ENCODE data around the gene TMEM63B. TPM values are rescaled to one million over a fixed set of nuclear protein-coding genes. Genes with fewer than 3 reads are reported as not detected.
"Not testable (repeated sequence)": the region's sequence is repeated elsewhere in the genome, so short reads cannot be mapped to it uniquely, and the experiment has no call there.

The TMEM63B gene
- total RNA-seq, 2 experiments from 2014 or later = 10.9 to 15.2 TPM

- H3K27ac Mint-ChIP-seq = no peak overlapping the region
- no peak overlapping the region for H3K4me3 Mint-ChIP-seq
- ChIA-PET POLR2A (no interaction called here), CTCF (interaction anchor here (0.7 kb wide), 1 partner anchor 122 kb away, joined by 3 read pairs; the partner anchor contains the start of gene SLC35B2)
- peaks cover 5% of the 10 kb centered on the region for H3K4me1 Mint-ChIP-seq
- no peaks in the 10 kb centered on the region for H3K9me3 Mint-ChIP-seq (ENCODE audit: low read depth)
- no peak for DNase-seq
- intact Hi-C loops (cut with DNase I, micrococcal nuclease) = no loop called here
- ATAC-seq = no peak
- H3K27me3 Mint-ChIP-seq = no peaks in the 10 kb centered on the region
- H3K36me3 Mint-ChIP-seq (ENCODE audit: low read depth) = peaks cover 13% of the 10 kb centered on the region
Observed at GRCh38 chr6:44135173-44135758, 7.9 kb downstream of the TMEM63B start.

DNA sequence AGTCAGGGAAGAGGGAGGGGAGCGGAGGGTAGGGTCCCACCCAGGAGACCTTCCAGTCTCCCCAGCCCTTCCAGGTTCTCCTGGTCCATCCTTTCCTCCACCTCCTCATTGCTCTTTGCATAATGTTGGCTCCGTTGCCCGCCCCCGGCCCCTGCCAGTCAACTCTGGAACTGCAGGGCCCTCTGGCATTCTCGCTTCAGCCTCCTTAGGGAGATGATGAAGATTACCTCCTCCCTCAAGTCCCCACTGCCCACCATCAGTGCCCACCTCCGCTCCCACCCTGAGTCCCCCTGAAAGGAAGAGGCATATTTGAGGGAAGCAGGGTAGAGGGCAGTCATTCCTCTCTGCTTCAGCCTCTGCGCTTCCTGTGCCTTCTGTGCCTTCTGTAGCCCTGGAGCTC lies 8.5 kb downstream of the TMEM63B start:
- Mint-ChIP-seq H3K4me3 (no peak overlapping the region), H3K36me3 (ENCODE audit: low read depth) (peaks cover 18% of the 10 kb centered on the region), H3K27ac (no peak overlapping the region), H3K4me1 (peaks cover 5% of the 10 kb centered on the region), H3K9me3 (ENCODE audit: low read depth) (no peaks in the 10 kb centered on the region), H3K27me3 (no peaks in the 10 kb centered on the region)
- CTCF ChIA-PET = interaction anchor here (0.7 kb wide), 1 partner anchor 121 kb away, joined by 3 read pairs; the partner anchor contains the start of gene SLC35B2
- POLR2A ChIA-PET = interaction anchor here (0.6 kb wide), 1 partner anchor 540 kb away, joined by 3 read pairs; no protein-coding TSS in a partner anchor
- ATAC-seq = no peak
- no peak for DNase-seq
- intact Hi-C loops (cut with DNase I, micrococcal nuclease) = no loop called here

GRCh38 chr6:44138717-44139350 lies 11.5 kb downstream of the TMEM63B start:
- DNase-seq = no peak
- Mint-ChIP-seq H3K4me3 (no peak overlapping the region), H3K36me3 (ENCODE audit: low read depth) (peaks cover 22% of the 10 kb centered on the region), H3K27me3 (no peaks in the 10 kb centered on the region), H3K9me3 (ENCODE audit: low read depth) (no peaks in the 10 kb centered on the region), H3K27ac (no peak overlapping the region), H3K4me1 (no peaks in the 10 kb centered on the region)
- POLR2A ChIA-PET = no interaction called here
- no peak for ATAC-seq
- CTCF ChIA-PET = no interaction called here
- intact Hi-C loops (cut with DNase I, micrococcal nuclease) = no loop called here

DNA sequence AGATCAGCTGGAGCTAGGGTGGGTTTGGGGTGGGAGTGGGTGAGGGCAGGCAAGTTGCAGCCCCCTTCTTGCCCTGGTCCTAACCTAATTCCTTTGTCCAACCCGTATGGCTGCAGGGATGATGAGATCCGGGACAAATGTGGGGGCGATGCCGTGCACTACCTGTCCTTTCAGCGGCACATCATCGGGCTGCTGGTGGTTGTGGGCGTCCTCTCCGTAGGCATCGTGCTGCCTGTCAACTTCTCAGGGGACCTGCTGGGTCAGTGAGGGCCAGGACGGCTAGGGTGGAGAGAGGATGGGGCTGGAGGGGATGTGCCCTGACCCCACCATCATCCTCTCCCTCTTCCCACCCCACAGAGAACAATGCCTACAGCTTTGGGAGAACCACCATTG lies 12.0 kb downstream of the TMEM63B start:
- Mint-ChIP-seq H3K4me1 (no peaks in the 10 kb centered on the region), H3K27me3 (no peaks in the 10 kb centered on the region), H3K9me3 (ENCODE audit: low read depth) (no peaks in the 10 kb centered on the region), H3K27ac (no peak overlapping the region), H3K4me3 (no peak overlapping the region), H3K36me3 (ENCODE audit: low read depth) (peaks cover 22% of the 10 kb centered on the region)
- ChIA-PET CTCF (no interaction called here), POLR2A (no interaction called here)
- intact Hi-C loops (cut with DNase I, micrococcal nuclease) = no loop called here
- DNase-seq (no peak), ATAC-seq (no peak)

DNA sequence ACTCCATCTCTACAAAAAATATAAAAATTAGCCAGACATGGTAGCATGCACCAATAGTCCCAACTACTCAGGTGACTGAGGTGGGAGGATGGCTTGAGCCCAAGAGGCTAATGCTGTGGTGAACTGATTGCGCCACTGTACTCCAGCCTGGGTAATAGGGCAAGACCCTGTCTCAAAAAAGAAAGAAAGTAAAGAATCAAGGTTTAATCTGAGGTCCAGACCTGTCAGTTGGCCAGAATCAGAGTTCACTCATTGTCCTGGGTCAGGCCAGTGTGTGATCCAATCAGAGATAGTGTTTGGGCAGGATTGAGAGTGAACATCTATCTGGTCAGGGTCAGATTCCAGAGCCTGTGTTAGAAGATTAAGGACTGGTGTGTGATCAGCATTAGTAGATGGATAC lies 15.5 kb downstream of the TMEM63B start:
- H3K36me3 Mint-ChIP-seq (ENCODE audit: low read depth) = peaks cover 26% of the 10 kb centered on the region

DNA sequence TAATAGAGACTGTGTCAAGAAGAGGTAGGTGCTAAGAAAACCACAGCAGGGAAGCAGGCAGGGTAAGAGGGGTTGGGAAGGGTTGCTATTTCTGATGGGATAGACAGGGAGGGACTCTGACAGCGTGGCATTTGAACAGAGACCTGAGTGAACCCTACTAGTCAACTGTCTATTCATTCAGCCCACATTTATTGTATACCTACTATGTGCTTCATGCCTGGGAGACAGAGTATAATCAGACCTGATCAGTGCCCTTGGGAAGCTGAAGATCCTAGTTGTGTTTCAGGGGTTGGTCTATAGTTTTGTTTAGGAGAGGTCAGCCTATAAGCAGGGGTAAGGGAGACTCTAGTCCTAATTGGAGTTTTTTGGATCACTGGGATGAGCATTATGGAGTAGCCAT lies 16.4 kb downstream of the TMEM63B start:
- POLR2A ChIA-PET = no interaction called here

More for the DNA sequence above, 15.5 kb downstream of the TMEM63B start:
- no peaks in the 10 kb centered on the region for H3K27me3 Mint-ChIP-seq
- intact Hi-C loops (cut with DNase I, micrococcal nuclease) = no loop called here
- DNase-seq (no peak), ATAC-seq (no peak)
- no peaks in the 10 kb centered on the region for H3K4me1 Mint-ChIP-seq
- no peak overlapping the region for H3K27ac Mint-ChIP-seq
- ChIA-PET CTCF (interaction anchor here (0.6 to 1.0 kb wide), 2 partner anchors 26 to 40 kb away, joined by 3 read pairs; no protein-coding TSS in a partner anchor), POLR2A (interaction anchor here (0.6 kb wide), 1 partner anchor 62 kb away, joined by 3 read pairs; no protein-coding TSS in a partner anchor)
- H3K4me3 Mint-ChIP-seq = no peak overlapping the region
- H3K9me3 Mint-ChIP-seq (ENCODE audit: low read depth) = no peaks in the 10 kb centered on the region

GRCh38 chr6:44144536-44144935 lies 17.2 kb downstream of the TMEM63B start:
- intact Hi-C loops (cut with DNase I, micrococcal nuclease); H3K27ac Mint-ChIP-seq; H3K4me1 Mint-ChIP-seq; ATAC-seq; H3K9me3 Mint-ChIP-seq (ENCODE audit: low read depth); H3K4me3 Mint-ChIP-seq; H3K27me3 Mint-ChIP-seq; DNase-seq: not testable (repeated sequence)
- ChIA-PET POLR2A (interaction anchor here (0.7 kb wide), 1 partner anchor 14 kb away, joined by 4 read pairs; no protein-coding TSS in a partner anchor), CTCF (interaction anchor here (0.7 kb wide), 1 partner anchor 52 kb away, joined by 3 read pairs; no protein-coding TSS in a partner anchor)
- peaks cover 29% of the 10 kb centered on the region for H3K36me3 Mint-ChIP-seq (ENCODE audit: low read depth)

More for the DNA sequence above, 16.4 kb downstream of the TMEM63B start:
- no peaks in the 10 kb centered on the region for H3K4me1 Mint-ChIP-seq
- H3K27ac Mint-ChIP-seq = no peak overlapping the region
- no peak for DNase-seq
- no peak overlapping the region for H3K4me3 Mint-ChIP-seq
- peaks cover 27% of the 10 kb centered on the region for H3K36me3 Mint-ChIP-seq (ENCODE audit: low read depth)
- intact Hi-C loops (cut with DNase I, micrococcal nuclease) = no loop called here
- no peak for ATAC-seq
- no peaks in the 10 kb centered on the region for H3K9me3 Mint-ChIP-seq (ENCODE audit: low read depth)
- CTCF ChIA-PET = interaction anchor here (0.6 to 1.0 kb wide), 2 partner anchors 25 to 41 kb away, joined by 3 read pairs; no protein-coding TSS in a partner anchor
- H3K27me3 Mint-ChIP-seq = no peaks in the 10 kb centered on the region

DNA sequence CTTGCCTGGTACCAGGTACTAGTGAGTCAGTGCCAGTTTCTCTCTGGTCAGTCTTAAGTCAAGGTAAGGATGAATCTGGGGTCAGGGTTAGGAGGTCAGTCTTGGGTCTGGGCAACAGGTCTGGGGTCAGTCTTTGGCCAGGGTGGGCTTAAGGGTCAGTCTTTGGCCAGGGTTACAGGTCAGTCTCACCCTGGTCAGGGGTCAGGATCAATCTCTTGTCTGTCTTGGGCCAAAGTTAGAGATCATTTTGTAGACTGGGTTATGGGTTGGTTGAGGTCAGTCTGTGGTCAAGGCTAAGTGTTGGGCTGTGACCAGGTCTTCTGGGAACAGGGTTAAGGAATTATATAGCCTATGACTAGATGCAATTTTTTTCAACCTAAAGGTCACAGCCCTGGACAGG lies 18.5 kb downstream of the TMEM63B start:
- CTCF ChIA-PET = interaction anchor here (0.6 kb wide), 2 partner anchors 190 to 371 kb away, joined by 3 read pairs; no protein-coding TSS in a partner anchor
- H3K4me3 Mint-ChIP-seq = no peak overlapping the region
- DNase-seq (no peak), ATAC-seq (no peak)
- intact Hi-C loops (cut with DNase I, micrococcal nuclease) = no loop called here
- no peaks in the 10 kb centered on the region for H3K9me3 Mint-ChIP-seq (ENCODE audit: low read depth)
- H3K27ac Mint-ChIP-seq = no peak overlapping the region
- no peaks in the 10 kb centered on the region for H3K4me1 Mint-ChIP-seq
- peaks cover 18% of the 10 kb centered on the region for H3K36me3 Mint-ChIP-seq (ENCODE audit: low read depth)
- H3K27me3 Mint-ChIP-seq = no peaks in the 10 kb centered on the region
- POLR2A ChIA-PET = interaction anchor here (0.7 kb wide), 1 partner anchor 248 kb away, joined by 5 read pairs; no protein-coding TSS in a partner anchor

DNA sequence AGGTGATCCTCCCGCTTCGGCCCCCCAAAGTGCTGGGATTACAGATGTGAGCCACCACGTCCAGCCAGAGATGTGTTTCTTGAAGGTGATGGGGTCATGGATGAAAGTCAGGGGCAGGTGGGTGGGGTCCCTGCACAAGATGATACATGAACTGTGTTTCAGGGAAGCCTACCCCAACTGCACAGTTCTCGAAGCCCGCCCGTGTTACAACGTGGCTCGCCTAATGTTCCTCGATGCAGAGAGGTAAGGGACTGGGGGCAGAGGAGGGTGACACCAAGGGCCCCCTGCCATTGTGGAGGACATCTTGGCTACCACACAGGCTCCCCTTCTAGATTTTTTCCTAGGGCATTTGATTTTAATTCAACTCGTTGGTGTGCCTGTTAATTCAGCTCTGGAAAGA lies 19.3 kb downstream of the TMEM63B start:
- Mint-ChIP-seq H3K36me3 (ENCODE audit: low read depth) (peaks cover 17% of the 10 kb centered on the region), H3K4me3 (no peak overlapping the region), H3K4me1 (peaks cover 4% of the 10 kb centered on the region), H3K9me3 (ENCODE audit: low read depth) (no peaks in the 10 kb centered on the region), H3K27me3 (no peaks in the 10 kb centered on the region), H3K27ac (no peak overlapping the region)
- intact Hi-C loops (cut with DNase I, micrococcal nuclease) = no loop called here
- ChIA-PET CTCF (interaction anchor here (0.6 kb wide), 1 partner anchor 67 kb away, joined by 3 read pairs; no protein-coding TSS in a partner anchor), POLR2A (no interaction called here)
- no peak for ATAC-seq
- no peak for DNase-seq

DNA sequence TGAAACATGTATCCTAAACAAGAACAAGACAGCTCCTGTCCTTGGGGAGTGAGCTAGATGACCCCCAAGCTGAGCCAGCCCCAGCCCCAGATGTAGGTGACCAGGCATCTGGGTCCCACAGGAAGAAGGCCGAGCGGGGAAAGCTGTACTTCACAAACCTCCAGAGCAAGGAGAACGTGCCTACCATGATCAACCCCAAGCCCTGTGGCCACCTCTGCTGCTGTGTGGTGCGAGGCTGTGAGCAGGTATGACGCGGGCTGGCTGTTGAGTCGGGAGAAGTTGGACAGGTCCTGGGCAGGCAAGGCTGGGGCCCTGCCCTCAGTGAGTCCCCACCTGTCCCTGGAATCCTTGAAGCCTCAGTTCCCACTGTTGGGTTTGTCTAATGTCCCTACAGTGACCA lies 19.9 kb downstream of the TMEM63B start:
- Mint-ChIP-seq H3K4me3 (no peak overlapping the region), H3K27ac (no peak overlapping the region), H3K36me3 (ENCODE audit: low read depth) (peaks cover 17% of the 10 kb centered on the region), H3K27me3 (no peaks in the 10 kb centered on the region), H3K4me1 (peaks cover 5% of the 10 kb centered on the region), H3K9me3 (ENCODE audit: low read depth) (no peaks in the 10 kb centered on the region)
- intact Hi-C loops (cut with DNase I, micrococcal nuclease) = no loop called here
- DNase-seq (no peak), ATAC-seq (no peak)
- ChIA-PET CTCF (interaction anchor here (0.6 to 4.6 kb wide), 2 partner anchors 50 to 68 kb away, joined by 3 to 50 read pairs; no protein-coding TSS in a partner anchor), POLR2A (no interaction called here)

DNA sequence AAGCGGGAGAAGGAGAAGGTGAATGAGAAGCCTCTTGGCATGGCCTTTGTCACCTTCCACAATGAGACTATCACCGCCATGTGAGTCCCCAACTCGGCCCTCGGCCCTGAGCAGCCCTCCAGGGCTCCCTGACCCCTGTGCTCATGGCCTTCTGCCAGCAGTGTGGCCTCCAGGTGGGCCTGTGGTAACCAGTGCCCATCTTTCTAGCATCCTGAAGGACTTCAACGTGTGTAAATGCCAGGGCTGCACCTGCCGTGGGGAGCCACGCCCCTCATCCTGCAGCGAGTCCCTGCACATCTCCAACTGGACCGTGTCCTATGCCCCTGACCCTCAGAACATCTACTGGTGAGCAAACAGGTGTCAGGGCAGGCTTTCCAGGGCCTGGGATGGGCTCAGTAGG lies 21.0 kb downstream of the TMEM63B start:
- peaks cover 14% of the 10 kb centered on the region for H3K36me3 Mint-ChIP-seq (ENCODE audit: low read depth)
- ATAC-seq (no peak), DNase-seq (no peak)
- H3K27ac Mint-ChIP-seq = no peak overlapping the region
- no peaks in the 10 kb centered on the region for H3K27me3 Mint-ChIP-seq
- intact Hi-C loops (cut with DNase I, micrococcal nuclease) = no loop called here
- POLR2A ChIA-PET = interaction anchor here (0.6 kb wide), 1 partner anchor 52 kb away, joined by 4 read pairs; no protein-coding TSS in a partner anchor
- peaks cover 5% of the 10 kb centered on the region for H3K4me1 Mint-ChIP-seq
- H3K4me3 Mint-ChIP-seq = no peak overlapping the region
- CTCF ChIA-PET = interaction anchor here (0.7 to 4.6 kb wide), 2 partner anchors 52 to 518 kb away, joined by 3 to 50 read pairs; no protein-coding TSS in a partner anchor
- H3K9me3 Mint-ChIP-seq (ENCODE audit: low read depth) = no peaks in the 10 kb centered on the region
